Neural progenitor cell (in vitro differentiated cells): Measurements from ENCODE around the gene PLBD1. TPM values are rescaled to one million over a fixed set of nuclear protein-coding genes. Genes with fewer than 3 reads are reported as not detected.

Experiments
- DNase-seq: peaks from one replicate; pipeline ENCODE4 v3.0.0-alpha.2; 2016; ENCODE audit warnings: low spot score
- H2AFZ ChIP-seq: fragments of 200-600 bp; sonication (generic); replicated peaks from 2 replicates; pipeline ENCODE4 v1.6.1; 2016; ENCODE audit warnings: antibody characterized with exemption
- H3F3A ChIP-seq: fragments of 200-600 bp; sonication (generic); 2 replicates; pipeline ENCODE4 v1.6.1; 2016; ENCODE audit warnings: antibody characterized with exemption, low read depth
- H3K27ac ChIP-seq: fragments of 200-600 bp; sonication (generic); 2 replicates; pipeline ENCODE4 v1.5.1; 2016; ENCODE audit warnings: mild to moderate bottlenecking
- H3K27me3 ChIP-seq: fragments of 200-600 bp; sonication (generic); 2 replicates; pipeline ENCODE4 v1.6.1; 2016; ENCODE audit warnings: mild to moderate bottlenecking, moderate library complexity
- H3K36me3 ChIP-seq: fragments of 200-600 bp; sonication (generic); 2 replicates; pipeline ENCODE4 v1.5.1; 2016
- H3K4me1 ChIP-seq: fragments of 200-600 bp; sonication (generic); 2 replicates; pipeline ENCODE4 v1.6.1; 2016; ENCODE audit warnings: mixed run types
- H3K4me2 ChIP-seq: fragments of 200-600 bp; sonication (generic); 2 replicates; pipeline ENCODE4 v1.6.1; 2016
- H3K4me3 ChIP-seq: fragments of 200-600 bp; sonication (generic); 2 replicates; pipeline ENCODE4 v1.5.1; 2016
- H3K79me2 ChIP-seq: fragments of 200-600 bp; sonication (generic); 2 replicates; pipeline ENCODE4 v1.6.1; 2016; ENCODE audit warnings: low read depth
- H3K9ac ChIP-seq: fragments of 200-600 bp; sonication (generic); 2 replicates; pipeline ENCODE4 v1.6.1; 2016
- H3K9me3 ChIP-seq: fragments of 200-600 bp; sonication (generic); 2 replicates; pipeline ENCODE4 v1.5.1; 2016; ENCODE audit warnings: low read depth
- H4K20me1 ChIP-seq: fragments of 200-600 bp; sonication (generic); 2 replicates; pipeline ENCODE4 v1.6.1; 2016; ENCODE audit warnings: low read depth
- H3K27ac Mint-ChIP-seq: 3 replicates; pipeline ENCODE4 v1.8.0; 2021; ENCODE audit warnings: mixed read lengths
- H3K27me3 Mint-ChIP-seq: 2 replicates; pipeline ENCODE4 v1.8.0; 2022; ENCODE audit warnings: low read depth, mild to moderate bottlenecking, inconsistent platforms, moderate library complexity, mixed read lengths; ENCODE audit not compliant: insufficient read depth
- H3K36me3 Mint-ChIP-seq: 3 replicates; pipeline ENCODE4 v1.8.0; 2021; ENCODE audit warnings: mixed read lengths
- H3K4me1 Mint-ChIP-seq: 3 replicates; pipeline ENCODE4 v1.8.0; 2021; ENCODE audit warnings: mixed read lengths
- H3K4me3 Mint-ChIP-seq: 3 replicates; pipeline ENCODE4 v1.8.0; 2021; ENCODE audit warnings: mild to moderate bottlenecking, moderate library complexity, mixed read lengths
- H3K9me3 Mint-ChIP-seq: 3 replicates; pipeline ENCODE4 v1.8.0; 2020; ENCODE audit warnings: mixed read lengths
- EZH2 ChIP-seq: fragments of 200-600 bp; sonication (generic); IDR thresholded peaks from 2 replicates; pipeline ENCODE4 v1.6.1; 2017; ENCODE audit warnings: antibody characterized with exemption, mild to moderate bottlenecking, moderate library complexity
- EZH2phosphoT487 ChIP-seq: fragments of 200-600 bp; sonication (generic); IDR thresholded peaks from 2 replicates; pipeline ENCODE4 v1.6.1; 2017; ENCODE audit warnings: antibody characterized with exemption
- total RNA-seq: library from RNA; depleted of rRNA; stranded (reverse); fragments of >200 nt; gene quantifications from 2 replicates; pipeline ENCODE4 v1.2.3, GENCODE V29; 2015; ENCODE audit warnings: low replicate concordance
- TF ChIP-seq, protein P1 (sequence below): fragments of 200-600 bp; sonication (generic); IDR thresholded peaks from 2 replicates; pipeline ENCODE4 v1.5.1; 2017; ENCODE audit warnings: antibody characterized with exemption, mild to moderate bottlenecking

The PLBD1 gene
- total RNA-seq, 1 donor from 2014 or later = 5.4 TPM

DNA sequence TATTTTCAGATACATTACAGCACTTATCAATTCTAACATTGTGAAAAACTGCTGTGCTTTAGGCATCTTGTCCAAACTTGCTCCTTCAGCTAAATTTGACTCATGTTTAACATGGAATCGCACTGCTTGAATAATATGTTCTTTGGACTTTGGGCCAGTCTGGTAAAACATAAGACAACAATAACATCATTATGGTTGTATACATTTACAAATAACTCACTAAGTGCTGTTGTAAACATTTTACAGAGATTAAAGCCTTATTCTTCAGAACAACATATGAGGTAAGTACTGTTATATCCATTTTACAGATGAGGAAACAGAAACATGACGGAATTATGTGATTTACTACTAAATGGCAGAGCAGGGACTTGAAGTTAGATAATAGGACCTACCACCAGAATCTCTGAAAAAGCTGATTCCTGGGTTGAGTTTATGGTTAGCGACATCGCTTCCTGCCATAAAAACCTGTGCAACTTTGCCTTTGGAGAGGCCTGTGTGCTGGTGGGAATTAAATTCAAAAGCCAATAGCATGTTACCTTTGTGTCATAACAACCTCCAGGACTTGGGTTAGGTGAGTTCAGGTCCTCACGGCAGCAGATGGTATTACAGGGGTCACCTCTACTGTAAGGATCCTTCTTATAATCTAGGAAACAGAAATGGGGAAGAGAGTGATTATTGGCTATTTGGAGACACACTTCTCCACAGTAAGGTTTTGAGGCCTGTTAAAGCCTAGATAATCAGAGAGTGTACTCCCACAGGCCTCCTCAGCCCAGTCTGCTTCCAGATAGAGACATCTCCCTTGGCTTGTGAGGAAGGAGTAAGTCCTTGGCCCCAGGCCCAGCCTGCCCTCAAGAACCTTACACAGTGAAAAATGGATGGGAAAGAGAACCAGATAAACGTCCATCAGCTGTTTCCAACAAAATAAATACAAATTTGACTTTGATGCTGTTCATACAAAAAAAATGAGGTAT is 61.8 kb downstream of the PLBD1 start:
- Histone ChIP-seq H3K27me3 (no peaks in the 10 kb centered on the region), H3K36me3 (peaks cover 5% of the 10 kb centered on the region), H3K79me2 (no peaks in the 10 kb centered on the region), H3K27ac (no peak overlapping the region), H3K4me1 (no peaks in the 10 kb centered on the region), H3K9me3 (no peaks in the 10 kb centered on the region), H3F3A (peaks cover 21% of the 10 kb centered on the region), H3K4me2 (no peak overlapping the region), H2AFZ (no peak overlapping the region), H3K9ac (no peak overlapping the region), H3K4me3 (no peak overlapping the region), H4K20me1 (no peaks in the 10 kb centered on the region)
- no peaks in the 10 kb centered on the region for H3K27me3 Mint-ChIP-seq
- no peak overlapping the region for H3K27ac Mint-ChIP-seq
- H3K36me3 Mint-ChIP-seq = peaks cover 13% of the 10 kb centered on the region
- DNase-seq = no peak
- no peaks in the 10 kb centered on the region for H3K9me3 Mint-ChIP-seq
- no peaks in the 10 kb centered on the region for H3K4me1 Mint-ChIP-seq
- no peak for TF ChIP-seq EZH2phosphoT487
- TF ChIP-seq EZH2 = no peak
- TF ChIP-seq, protein P1, sequence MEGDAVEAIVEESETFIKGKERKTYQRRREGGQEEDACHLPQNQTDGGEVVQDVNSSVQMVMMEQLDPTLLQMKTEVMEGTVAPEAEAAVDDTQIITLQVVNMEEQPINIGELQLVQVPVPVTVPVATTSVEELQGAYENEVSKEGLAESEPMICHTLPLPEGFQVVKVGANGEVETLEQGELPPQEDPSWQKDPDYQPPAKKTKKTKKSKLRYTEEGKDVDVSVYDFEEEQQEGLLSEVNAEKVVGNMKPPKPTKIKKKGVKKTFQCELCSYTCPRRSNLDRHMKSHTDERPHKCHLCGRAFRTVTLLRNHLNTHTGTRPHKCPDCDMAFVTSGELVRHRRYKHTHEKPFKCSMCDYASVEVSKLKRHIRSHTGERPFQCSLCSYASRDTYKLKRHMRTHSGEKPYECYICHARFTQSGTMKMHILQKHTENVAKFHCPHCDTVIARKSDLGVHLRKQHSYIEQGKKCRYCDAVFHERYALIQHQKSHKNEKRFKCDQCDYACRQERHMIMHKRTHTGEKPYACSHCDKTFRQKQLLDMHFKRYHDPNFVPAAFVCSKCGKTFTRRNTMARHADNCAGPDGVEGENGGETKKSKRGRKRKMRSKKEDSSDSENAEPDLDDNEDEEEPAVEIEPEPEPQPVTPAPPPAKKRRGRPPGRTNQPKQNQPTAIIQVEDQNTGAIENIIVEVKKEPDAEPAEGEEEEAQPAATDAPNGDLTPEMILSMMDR = no peak
- no peak overlapping the region for H3K4me3 Mint-ChIP-seq

DNA sequence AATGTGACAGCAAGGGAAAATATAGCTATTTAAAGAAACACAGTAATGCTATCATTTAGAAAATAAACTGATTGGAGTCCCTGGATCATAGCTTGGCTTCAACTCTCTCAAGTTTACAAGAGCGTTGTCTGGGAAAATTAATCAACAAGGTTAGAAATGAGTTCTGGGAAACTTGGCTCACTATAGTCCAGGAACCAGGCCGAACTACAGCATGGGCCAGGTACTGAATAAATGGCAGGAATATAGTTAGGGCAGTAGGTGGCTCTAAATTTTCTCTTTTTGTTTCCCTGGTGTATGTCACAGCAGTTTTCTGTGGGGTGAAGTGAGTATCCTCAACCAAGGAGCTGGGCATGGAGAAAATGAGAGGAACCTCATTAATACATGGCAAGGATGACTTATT is 72.4 kb downstream of the PLBD1 start:
- Mint-ChIP-seq H3K4me1 (no peaks in the 10 kb centered on the region), H3K4me3 (no peak overlapping the region), H3K9me3 (peaks cover 17% of the 10 kb centered on the region), H3K27me3 (peaks cover 4% of the 10 kb centered on the region), H3K36me3 (peaks cover 75% of the 10 kb centered on the region), H3K27ac (no peak overlapping the region)
- H3K4me1 ChIP-seq = no peaks in the 10 kb centered on the region
- H3K4me2 ChIP-seq = no peak overlapping the region
- H4K20me1 ChIP-seq = no peaks in the 10 kb centered on the region
- no peak overlapping the region for H3K27ac ChIP-seq
- DNase-seq = no peak
- TF ChIP-seq, protein P1 = no peak
- TF ChIP-seq EZH2 (no peak), EZH2phosphoT487 (no peak)
- H3K36me3 ChIP-seq = peaks cover 28% of the 10 kb centered on the region
- no peak overlapping the region for H2AFZ ChIP-seq
- H3K9ac ChIP-seq = no peak overlapping the region
- no peaks in the 10 kb centered on the region for H3F3A ChIP-seq
- no peak overlapping the region for H3K4me3 ChIP-seq
- no peaks in the 10 kb centered on the region for H3K9me3 ChIP-seq
- no peaks in the 10 kb centered on the region for H3K27me3 ChIP-seq
- H3K79me2 ChIP-seq = no peaks in the 10 kb centered on the region

DNA sequence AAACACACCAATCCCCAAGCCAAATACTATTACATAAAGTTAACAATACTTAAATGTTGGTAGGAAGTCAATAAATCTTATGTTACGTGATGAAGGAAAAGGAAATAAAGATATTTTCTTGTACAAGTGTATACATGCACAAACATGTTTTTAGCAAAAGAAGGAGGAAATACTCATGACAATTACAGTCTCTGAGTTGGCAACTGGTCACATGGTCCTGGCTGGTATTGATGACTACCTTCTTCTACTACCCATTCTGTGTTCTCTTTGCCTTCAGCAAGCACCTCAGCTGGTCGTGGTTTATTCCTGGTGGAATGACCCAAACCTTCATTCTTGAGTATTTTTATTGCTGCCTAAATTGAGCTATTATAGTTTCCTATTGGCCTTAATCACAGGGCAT is 84.8 kb downstream of the PLBD1 start:
- Histone ChIP-seq H3K27ac (no peak overlapping the region), H4K20me1 (no peaks in the 10 kb centered on the region), H3K79me2 (no peaks in the 10 kb centered on the region), H3K27me3 (no peaks in the 10 kb centered on the region), H3F3A (no peaks in the 10 kb centered on the region), H3K9ac (no peak overlapping the region), H3K4me1 (no peaks in the 10 kb centered on the region), H3K4me3 (no peak overlapping the region), H2AFZ (no peak overlapping the region), H3K4me2 (no peak overlapping the region), H3K36me3 (peaks cover 27% of the 10 kb centered on the region), H3K9me3 (no peaks in the 10 kb centered on the region)
- Mint-ChIP-seq H3K4me1 (no peaks in the 10 kb centered on the region), H3K27ac (no peak overlapping the region), H3K9me3 (no peaks in the 10 kb centered on the region), H3K36me3 (peaks cover 67% of the 10 kb centered on the region), H3K4me3 (no peak overlapping the region), H3K27me3 (no peaks in the 10 kb centered on the region)
- TF ChIP-seq, protein P1 = no peak
- TF ChIP-seq EZH2phosphoT487 (no peak), EZH2 (no peak)
- no peak for DNase-seq
